ENCODE results near the gene ISG15.

GRCh38 chr1:1019122-1019999 lies 6.1 kb downstream of the ISG15 start:
- TF ChIP-seq, protein P1, sequence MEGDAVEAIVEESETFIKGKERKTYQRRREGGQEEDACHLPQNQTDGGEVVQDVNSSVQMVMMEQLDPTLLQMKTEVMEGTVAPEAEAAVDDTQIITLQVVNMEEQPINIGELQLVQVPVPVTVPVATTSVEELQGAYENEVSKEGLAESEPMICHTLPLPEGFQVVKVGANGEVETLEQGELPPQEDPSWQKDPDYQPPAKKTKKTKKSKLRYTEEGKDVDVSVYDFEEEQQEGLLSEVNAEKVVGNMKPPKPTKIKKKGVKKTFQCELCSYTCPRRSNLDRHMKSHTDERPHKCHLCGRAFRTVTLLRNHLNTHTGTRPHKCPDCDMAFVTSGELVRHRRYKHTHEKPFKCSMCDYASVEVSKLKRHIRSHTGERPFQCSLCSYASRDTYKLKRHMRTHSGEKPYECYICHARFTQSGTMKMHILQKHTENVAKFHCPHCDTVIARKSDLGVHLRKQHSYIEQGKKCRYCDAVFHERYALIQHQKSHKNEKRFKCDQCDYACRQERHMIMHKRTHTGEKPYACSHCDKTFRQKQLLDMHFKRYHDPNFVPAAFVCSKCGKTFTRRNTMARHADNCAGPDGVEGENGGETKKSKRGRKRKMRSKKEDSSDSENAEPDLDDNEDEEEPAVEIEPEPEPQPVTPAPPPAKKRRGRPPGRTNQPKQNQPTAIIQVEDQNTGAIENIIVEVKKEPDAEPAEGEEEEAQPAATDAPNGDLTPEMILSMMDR (IDR thresholded peaks at IDR 0.05 in 8 of 11, conservative IDR thresholded peaks at IDR 0.05 in 3 of 11), result peak; percentile 7 to 86 (median 70)
- TF ChIP-seq POLR2A (IDR thresholded peaks at IDR 0.05) (no peak), POLR2AphosphoS5 (IDR thresholded peaks at IDR 0.05) (peak in 2 of 3 donors; percentile 21 to 36)
